NCI-H1694 treated with DMSO at 0.1 percent for 48 hours (cell line): ENCODE data around the gene TREX2.

Source experiments
- DNase-seq: peaks from one replicate; lab custom pipeline; 2025; lab: John Stamatoyannopoulos, UW

The TREX2 gene

DNA sequence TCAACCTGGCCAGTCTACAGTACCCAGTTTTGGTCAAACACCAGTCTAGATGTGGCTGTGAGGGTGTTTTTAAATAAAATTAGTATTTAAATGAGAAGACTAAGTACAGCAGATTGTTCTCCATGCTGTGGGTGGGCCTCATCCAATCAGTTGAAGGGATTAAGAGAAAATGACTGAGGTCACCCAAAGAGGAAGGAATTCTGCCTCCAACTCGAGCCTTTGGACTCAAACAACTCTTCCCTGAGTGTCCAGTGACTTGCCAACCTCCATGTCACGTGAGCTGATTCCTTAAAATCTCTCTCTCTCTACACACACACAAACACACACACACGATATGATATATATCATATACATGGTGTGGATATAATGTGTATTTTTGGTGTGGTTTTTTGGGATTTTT is 10.0 kb downstream of the TREX2 start:
- DNase-seq: no peak

DNA sequence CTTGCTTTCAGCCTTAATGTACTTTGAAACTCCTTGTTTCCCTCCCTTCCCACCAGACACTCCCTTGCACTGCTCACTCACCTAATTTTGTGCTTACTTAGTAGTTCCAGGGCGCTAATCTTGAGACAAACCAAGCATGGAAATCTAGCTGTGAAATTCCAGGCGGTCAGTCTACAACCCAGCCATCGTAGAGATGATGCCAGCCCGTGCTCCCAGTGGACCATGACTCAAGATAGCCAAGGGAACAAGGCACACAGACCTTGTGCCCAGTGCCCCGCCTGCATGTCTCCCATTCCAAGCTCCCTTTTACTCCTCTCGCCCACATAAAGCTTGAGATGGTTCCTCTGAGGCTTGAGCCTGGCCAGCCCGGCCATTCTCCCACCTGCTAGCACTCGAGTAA is 11.1 kb downstream of the TREX2 start:
- DNase-seq: no peak

DNA sequence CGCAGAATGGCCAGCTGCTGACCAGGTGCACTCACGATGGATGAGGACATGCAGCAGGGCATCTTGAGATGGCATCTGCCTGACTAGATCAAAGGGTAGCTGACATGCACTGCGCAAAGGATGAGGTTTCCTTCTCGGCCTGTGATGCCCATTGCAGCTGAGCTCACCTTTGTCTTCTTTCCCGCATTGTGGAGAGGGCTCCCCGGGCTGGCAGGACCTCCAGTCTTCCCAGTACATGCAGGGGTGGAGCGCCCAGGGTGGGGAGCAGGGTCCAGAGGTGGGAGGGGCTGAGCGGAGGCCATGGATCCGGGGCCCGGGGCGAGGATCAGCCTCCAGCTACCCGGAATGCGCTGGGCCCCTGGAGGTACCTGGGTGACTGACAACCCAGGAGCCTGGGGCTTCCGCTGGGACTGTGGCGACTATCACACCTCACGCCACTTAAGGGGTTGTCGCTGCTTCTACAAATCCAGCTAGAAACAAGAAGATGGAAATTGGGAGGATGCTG is 12.0 kb downstream of the TREX2 start:
- DNase-seq: no peak

DNA sequence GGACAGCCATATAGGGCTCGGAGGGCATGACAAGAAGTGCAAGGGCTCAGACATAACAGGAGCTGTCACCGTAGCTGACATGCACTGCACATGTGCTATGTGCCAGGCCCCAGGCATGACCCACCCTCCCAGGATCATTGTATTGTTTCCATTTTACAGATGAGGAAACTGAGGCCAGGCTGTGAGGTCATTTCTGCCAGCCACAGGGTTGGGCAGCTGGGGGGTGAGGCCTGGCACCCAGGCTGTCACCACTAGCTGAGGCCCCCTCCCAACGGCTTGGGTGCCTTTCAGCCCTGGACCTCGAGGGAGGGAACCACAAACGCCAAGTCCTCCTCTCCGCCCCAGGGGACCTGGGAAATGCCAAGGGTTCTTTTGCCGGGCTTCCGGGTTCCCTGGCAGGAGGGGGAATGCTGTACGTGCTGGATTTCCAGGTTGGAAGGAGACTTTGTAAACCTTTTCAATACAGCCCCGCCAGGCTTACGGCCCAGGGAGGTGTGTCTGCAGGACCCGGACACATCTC is 12.6 kb downstream of the TREX2 start:
- DNase-seq: no peak

DNA sequence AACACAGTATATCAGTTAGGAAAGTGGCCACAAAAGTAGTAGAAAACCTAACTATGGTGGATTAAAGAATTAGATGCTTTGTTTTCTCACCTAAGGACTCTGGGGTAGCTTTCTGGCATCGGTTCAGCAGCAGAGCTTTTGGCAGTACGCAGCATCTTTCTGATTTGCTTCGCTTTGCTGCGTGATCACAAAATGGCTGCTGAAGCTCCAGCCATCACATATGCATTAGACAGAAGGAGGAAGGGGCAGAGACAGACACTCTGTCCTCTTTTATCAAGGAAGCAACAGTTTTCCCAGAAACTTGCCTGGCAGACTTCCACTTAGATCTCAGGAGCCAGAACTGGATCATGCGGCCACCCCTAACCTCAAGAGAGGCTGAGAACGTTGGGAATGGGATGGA is 15.1 kb downstream of the TREX2 start:
- DNase-seq: no peak

DNA sequence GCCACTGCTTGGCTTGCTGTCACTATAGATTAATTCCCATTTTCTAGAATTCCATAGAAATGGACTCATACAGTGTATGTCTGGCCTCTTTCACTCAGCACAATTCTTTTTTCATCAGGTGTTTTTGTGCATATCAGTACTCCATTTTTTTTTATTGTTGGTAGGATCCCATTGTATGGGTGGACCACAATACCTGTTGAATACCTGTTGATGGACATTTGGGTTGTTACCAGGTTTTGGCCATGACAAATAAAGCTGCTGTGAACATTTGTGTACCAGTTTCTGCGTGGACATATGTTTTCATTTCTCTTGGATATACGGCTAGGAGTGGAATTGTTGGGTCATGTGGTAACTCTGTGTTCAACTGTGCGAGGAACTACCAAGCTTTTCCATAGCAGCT is 19.7 kb downstream of the TREX2 start:
- DNase-seq: no peak

DNA sequence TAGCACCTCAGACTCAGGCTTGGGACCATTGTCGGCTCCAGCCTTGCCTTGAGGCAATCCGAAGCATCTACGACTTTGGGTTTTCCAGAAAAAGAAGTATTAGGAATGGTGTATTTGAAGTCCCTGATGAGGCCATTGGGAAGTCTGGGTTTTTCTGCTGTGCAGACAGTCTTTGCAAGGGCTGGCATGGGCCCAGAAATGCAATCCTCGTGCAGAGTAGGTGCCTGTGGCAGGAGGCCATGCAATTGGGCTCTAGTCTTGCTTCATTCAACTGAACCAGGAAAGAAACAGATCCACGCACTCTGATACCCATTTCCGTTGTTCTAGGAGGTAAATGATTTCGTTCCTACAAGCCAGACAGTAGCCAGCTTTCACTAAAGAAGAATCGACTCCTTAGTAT is 22.2 kb downstream of the TREX2 start:
- DNase-seq: no peak

DNA sequence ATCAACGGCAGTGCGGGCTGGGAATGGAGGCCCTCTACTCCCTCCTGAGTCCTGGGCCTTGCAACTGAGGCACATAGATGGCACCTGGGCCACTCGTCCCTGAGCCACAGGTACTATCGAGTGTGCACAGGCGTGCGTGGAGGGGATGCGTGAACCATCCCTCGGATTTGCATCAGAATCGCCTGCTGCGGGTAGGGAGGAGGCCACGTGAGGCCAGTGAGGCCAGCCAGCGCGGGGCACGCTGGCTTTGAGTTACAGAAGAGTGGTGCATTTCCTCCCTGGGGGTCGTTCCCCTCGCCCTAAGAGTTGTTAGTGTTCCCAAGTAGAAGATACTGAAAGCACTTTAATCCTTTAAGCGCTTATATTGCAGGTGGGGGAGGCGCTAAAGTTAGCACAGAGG is 24.0 kb downstream of the TREX2 start:
- no peak for DNase-seq

DNA sequence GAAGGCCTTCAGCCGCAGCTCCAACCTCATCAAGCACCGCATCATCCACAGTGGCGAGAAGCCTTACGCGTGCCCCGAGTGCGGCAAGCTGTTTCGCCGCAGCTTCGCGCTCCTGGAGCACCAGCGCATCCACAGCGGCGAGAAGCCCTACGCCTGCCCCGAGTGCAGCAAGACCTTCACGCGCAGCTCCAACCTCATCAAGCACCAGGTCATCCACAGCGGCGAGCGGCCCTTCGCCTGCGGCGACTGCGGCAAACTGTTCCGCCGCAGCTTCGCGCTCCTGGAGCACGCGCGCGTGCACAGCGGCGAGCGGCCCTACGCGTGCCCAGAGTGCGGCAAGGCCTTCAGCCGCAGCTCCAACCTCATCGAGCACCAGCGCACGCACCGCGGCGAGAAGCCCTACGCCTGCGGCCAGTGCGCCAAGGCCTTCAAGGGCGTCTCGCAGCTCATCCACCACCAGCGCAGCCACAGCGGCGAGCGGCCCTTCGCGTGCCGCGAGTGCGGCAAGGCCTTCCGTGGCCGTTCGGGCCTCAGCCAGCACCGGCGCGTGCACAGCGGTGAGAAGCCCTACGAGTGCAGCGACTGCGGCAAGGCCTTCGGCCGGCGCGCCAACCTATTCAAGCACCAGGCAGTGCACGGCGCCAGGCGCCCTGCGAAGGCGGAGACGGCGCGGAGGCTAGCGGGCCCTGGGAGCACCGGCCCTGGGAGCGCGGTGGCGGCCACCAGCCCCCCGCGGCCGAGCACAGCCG is 24.8 kb downstream of the TREX2 start:
- no peak for DNase-seq

DNA sequence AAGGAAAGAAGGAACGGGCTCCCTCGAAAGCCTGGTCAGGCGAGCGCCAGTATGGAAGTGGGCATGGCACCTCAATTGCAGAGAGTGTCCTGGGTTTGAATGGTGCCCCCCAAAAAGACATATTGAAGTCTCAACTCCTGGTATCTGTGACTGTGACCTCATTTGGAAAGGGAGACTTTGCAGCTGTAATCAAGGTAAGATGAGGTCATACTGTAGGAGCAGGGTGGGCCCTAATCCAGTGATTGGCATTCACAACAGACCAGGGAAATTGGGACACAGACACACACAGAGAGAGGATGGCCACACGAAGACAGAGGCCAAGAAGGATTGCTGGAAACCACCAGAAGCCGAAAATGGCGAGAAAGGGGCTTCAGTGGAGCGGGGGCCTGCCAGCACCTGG is 28.2 kb downstream of the TREX2 start:
- DNase-seq: no peak

DNA sequence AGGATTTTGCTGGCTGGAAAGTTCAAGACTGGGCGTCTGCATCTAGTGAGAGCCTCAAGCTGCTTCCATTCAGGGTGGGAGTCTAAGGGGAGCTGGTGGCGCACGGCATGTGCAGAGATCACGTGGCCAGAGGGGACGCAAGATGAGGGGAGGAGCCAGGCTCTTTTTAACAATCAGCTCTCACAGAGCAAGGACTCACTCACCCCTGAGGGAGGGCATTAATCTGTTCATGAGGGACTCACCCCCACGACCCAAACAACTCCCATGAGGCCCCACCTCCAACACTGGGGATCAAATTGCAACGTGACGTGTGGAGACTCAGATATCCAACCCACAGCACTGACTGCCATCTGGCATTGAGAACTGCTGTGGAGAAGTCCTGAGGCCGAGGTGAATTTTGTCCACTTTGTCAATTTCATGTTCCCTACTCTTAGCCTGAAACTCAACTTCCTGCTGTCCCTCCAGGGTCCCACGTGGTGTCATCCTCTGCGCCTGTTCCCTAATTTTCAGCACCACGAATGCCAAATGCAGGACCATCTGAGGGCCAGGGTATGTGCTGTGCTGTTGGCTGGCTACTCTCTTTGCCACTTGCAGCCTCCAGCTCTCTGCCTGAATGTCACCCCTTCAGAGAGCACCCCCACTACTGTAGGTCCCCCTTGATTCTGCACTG is 28.9 kb downstream of the TREX2 start:
- no peak for DNase-seq

DNA sequence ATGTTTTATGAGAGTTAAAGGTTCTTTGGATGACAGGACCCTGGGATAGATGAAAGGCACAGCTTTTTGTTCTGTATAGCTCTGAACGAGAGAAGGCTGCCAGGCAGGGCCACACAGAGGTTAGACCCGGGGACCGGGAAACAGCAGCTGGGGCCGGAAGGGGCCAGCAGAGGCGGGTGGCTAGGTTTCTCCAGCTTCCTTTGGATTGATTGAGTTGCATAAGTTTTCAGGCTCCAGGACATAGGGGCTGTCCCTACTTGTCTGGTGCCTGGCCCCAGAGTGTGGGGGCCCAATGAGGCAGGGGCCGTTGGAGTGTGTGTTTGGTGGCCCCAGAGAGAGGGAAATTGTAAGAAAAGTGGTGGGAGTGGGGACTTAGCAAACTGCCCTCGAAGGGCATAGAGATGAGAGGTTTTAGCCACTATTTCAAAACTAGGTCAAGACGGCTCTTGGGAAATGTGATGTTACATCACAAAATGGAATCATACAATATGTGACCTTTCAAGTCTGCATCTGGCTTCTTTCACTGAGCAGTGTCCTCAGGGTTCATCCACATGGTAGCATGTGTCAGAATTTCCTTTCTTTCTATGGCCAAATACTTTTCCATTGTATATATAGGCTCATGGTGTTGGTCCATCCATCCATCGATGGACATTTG is 30.9 kb downstream of the TREX2 start:
- no peak for DNase-seq

DNA sequence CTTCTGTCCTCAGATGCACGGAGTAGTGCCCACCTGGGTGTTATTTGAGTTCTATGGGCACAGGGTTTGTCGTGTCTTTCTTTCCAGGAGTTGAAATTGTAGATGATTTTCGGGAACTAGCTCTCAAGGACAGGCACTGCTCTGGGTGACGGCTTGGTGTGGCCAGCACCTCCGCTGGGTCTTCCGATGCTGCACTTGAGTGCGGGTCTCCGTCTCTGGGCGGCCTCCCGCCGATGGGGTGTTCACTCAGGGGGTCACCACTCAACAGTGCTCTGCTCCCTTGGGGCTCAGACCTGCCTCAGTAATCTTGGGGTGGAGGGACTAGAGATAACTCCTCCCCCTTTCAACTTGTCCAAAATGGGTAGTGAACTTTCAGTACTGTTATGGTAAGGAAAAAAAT is 32.1 kb downstream of the TREX2 start:
- no peak for DNase-seq

DNA sequence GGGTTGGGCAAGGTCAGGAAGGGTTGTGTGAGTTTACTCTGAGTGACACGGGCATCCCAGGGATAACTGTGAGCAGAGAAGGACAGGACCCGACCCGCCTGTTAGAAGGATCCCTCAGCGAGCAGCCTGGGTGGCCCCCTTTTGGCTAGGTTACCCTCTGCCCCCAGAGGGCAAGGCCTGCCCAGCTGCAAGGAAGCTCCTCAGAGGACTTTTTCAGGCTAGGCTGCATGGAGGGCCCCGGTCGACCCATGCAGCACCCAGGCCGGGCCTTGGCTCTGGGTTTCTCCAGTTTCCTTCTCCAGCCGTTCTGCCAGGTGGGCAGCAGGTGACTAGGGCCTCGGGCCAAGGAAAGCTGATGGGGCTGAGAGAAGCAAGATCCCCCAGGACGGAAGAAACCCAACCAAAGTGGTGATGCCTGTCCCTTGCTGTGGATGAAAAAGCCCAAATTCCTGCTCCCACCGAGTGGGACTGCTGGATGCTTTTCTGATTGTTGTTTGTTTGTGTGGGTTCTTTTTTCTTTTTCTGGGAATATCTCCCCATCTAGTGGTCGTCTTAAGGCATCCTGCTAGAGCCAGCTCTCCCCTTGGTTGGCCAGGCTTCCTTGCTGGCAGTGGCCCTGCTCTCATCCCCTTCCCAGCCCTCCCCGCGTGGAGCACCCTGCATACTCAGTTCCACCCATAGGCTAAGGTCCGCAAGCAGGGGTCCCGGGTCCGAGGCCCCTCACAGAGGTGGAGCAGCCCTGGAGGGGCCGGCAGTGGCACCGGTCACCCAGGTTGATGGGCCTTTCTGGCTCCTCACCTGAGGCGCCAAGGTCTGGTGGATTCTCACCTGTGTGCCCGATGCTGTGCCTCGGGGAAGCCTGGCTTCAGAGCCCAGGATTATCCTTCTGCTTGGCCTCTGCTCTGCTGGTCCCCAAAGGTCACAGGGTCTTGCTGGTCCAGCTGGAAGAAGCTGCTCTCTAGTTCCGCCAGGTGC is 32.8 kb downstream of the TREX2 start:
- no peak for DNase-seq

DNA sequence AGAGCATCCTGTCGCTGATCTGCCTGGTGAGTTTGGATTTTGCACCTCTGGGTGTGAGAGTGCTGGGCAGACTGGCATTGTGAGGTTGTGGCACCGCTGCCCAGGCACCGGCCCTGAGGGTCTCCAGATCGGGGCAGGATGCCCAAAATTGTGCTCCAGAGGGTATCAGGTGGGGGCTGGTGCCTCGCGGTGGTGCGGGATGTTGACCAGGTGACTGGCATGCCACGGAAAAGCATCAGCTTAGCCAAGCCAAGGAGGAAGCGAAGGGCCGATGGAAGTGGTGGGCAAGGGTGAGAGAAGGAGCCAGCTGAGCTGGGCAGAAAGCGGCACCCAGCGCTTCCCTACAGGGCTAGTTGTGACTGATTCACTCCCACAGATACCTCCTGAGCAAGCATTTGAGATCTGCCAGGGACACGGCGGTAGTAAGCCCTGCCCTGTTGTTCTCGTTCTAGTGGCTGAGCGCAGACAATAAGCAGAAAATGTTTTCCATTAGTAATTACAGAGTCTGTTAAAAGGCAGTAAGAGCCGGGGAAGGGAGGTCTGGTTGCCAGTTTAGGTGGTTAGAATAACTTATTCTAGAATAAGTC is 33.8 kb downstream of the TREX2 start:
- DNase-seq: no peak

DNA sequence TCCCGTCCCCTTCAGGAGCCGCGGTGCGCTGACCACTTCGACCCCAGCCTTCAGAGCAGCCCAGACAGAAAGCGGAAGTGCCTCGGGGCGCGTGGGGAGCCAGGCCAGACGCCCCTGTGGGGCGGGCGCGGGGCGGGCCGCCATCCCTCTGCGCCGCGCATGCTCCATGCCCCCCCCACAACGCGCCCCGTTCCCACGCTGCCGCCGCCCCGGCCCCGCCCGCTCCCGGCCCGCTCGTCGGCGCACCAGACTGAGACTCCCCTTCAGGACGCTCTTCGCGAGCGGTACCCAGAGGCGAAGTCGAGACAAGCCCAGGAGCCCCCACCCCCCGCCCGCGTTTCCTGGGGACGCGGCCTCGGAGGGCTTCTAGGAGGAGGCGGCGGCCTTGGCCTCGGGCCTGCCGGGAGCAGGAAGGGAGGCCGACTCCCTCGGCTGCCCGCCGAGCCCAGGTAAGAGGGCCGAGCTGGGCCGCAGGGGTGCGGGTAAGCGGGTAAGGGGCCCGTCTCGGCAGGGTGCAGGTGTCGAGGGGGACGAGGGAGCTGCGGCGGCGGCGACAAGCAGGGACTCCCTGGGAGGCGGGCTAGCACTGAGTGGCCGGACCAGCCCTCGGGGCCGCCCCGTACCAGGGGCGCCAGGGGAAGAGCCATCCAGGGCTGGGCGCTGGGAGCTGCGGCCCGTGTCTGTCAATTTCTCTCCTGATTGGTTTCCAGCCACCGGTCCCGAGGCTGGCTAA is 34.4 kb downstream of the TREX2 start, which contains the start of gene ZFP92:
TSS of gene ZFP92 (plus strand) at position 218 of the 733 bp plus-strand sequence. CDS start 6,851 bp downstream, outside the sequence.
- DNase-seq: no peak

DNA sequence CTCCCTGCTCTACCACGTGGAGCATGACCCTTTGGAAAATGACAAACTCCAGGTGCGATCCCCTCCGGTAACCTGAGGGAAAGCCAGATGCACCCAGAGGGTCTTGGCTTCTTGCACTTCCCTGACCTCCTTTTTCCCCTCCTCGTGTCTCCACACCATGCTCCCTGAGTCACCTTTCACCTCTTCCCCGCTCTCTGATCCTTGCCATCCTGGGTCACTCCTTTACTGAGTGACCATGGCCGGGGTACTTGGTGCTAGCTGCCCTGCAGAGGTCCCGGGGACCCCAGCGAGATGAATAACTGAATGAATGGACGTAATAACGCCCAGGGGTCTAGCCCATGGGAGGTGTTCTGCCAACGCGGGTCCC is 35.0 kb downstream of the TREX2 start:
- DNase-seq: no peak

DNA sequence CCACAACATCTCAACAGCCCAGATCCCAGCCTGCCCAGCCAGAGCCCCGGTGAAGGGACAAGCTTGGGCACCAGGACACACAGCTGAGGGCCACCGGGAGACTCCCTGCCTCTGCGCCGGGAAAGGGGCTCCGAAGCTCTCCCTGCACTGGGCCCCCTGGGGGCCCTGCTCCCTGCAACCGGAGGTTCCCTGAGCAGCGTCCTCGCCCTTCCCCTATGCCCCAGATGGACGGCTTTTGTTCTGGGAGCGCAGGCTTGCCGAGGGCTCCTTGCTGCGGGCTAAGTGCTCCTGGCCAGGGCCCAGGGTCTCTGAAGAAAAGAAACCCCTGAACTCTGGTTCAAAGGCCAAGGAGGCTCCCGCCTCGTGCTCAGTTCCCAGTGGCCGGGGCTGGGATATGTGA is 35.5 kb downstream of the TREX2 start:
- no peak for DNase-seq

DNA sequence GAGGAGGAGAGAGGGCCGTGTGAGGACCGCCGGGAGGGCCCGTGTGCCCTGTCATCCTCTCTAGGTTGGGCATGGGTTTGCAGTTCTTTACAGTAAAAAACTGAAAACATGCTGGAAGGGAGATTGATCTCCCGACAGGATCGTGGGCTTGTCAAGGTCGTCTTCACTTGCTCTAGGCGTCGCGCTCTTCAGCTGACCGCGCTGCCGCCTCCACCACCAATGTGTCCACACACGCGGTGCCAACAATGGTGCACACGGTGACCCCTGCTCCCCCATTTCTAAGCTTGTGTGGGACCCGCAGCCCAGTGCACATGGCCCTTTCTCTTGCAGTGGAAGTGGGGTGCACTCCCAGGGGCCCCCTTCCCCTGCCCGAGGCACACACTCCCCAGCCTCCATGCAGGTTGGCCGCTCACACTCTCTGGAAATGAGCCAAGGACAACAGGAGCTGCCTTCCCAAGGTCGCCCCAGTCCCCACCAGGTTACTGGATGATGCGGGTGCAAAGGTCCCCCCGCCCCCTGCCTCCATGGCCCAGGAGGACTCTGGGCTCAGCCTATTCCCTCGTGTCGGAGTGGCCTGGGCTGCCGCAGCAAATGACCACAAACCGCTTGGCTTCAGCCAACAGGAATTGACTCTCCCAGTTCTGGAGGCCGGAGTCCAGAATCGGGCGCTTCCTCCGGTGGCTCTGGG is 36.3 kb downstream of the TREX2 start:
- DNase-seq: no peak

DNA sequence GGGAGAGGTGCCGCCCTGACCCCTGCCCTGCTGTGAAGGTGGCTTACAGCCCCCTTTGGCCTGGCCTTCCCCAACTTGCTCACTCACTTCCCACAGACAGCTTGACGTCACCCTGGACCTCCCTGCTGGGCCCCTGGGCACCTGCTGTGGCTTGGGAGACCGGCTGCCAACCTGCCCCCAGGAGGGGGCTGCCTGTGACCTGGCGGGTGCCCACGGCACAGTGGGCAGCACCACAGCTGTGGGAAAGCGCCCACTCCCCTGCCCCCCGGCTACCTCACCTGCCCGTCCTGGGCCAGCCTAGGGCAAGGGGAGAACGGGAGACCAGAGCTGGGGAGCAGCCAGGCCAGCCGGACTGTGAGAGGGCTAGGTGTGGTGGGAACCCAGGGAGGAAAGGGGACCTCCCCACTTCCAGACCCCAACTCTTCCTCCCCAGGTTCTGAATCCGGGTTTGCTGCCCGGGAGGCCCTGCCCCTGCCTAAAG is 36.9 kb downstream of the TREX2 start:
- DNase-seq: no peak
